ENCODE measurements around the gene VDR.
"Not testable (repeated sequence)": the region's sequence is repeated elsewhere in the genome, so short reads cannot be mapped to it uniquely, and the experiment has no call there.

Gene VDR

DNA sequence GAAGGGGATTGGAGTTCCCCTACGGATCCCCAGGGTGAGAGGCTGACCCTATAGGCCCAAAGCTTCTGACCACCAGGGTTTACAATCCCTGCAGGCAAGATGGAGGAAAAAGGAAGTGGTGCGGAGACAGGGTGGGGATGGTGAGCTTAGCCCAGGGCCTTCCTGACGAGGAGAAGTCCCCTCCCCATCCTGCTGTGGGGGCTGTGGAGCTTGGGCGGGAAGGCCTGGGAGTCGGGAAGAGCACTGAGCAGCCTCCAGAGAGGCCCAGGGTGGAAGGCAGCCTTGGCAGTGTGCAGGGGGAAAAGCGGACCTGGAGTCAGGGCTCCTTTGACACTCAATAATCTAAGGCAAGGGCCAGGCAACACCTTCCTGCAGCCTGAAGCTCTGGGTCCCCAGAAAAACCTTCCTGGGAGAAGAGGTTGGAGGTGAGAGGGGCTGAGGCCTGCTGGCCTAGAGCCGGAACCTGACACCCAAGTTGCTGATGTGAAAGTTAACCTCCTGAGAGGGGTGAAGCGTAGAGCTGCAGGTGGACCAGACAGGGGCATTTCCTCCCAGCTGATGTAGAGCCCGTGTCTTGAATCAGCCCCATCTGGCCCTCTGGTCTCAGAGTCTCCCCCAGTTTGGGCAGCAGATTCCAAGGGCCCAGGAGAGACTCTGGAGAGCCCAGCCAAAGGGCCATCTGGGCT is 91.1 kb downstream of the VDR start:
- Histone ChIP-seq H3K4me3 (peak overlapping the region; percentile 72), H3K27ac (peak overlapping the region; percentile 96 to 100)
- TF ChIP-seq, protein P1, sequence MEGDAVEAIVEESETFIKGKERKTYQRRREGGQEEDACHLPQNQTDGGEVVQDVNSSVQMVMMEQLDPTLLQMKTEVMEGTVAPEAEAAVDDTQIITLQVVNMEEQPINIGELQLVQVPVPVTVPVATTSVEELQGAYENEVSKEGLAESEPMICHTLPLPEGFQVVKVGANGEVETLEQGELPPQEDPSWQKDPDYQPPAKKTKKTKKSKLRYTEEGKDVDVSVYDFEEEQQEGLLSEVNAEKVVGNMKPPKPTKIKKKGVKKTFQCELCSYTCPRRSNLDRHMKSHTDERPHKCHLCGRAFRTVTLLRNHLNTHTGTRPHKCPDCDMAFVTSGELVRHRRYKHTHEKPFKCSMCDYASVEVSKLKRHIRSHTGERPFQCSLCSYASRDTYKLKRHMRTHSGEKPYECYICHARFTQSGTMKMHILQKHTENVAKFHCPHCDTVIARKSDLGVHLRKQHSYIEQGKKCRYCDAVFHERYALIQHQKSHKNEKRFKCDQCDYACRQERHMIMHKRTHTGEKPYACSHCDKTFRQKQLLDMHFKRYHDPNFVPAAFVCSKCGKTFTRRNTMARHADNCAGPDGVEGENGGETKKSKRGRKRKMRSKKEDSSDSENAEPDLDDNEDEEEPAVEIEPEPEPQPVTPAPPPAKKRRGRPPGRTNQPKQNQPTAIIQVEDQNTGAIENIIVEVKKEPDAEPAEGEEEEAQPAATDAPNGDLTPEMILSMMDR (IDR thresholded peaks at IDR 0.05), result no peak
- DNase-seq (ENCODE audit: low spot score), result no peak

DNA sequence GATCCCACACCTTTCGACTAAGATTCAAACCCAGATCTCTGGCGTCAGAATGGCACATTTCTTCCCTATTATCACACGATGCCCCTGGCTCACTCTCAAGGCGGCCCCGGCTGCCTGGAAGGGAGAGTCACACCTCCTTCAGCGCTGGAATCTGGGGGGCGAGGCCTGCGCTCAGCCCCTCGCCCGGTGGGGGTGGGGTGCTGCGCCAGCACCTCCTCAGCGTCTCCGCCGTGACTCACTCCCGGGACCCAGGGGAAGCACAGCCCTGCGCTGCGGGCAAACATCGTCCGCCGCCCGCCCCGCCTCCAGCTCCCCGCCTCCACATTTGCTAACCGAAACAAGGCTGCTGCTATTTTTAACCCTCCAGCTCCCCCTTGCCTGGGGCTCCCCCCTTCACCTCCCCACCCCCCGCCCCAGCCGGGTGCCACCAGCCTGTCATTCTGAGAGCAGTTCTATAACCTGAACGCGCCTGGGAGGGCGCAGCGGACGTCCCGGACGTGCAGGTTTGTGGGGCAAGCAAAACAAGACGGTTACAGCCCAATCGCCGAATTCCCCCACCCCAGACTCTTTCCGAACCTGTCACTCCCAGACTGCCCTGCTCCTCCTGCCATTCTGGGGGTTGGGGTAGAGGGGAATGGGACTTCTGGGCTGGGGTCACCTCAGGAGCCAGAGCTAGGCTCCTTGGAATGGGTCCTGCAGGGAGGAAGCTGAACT is 91.8 kb downstream of the VDR start:
- Histone ChIP-seq H3K4me3 (peak overlapping the region; percentile 72), H3K27ac (peak overlapping the region; percentile 96 to 100)
- TF ChIP-seq, protein P1 (IDR thresholded peaks at IDR 0.05), result no peak
- peak; percentile 97 for DNase-seq (ENCODE audit: low spot score)

DNA sequence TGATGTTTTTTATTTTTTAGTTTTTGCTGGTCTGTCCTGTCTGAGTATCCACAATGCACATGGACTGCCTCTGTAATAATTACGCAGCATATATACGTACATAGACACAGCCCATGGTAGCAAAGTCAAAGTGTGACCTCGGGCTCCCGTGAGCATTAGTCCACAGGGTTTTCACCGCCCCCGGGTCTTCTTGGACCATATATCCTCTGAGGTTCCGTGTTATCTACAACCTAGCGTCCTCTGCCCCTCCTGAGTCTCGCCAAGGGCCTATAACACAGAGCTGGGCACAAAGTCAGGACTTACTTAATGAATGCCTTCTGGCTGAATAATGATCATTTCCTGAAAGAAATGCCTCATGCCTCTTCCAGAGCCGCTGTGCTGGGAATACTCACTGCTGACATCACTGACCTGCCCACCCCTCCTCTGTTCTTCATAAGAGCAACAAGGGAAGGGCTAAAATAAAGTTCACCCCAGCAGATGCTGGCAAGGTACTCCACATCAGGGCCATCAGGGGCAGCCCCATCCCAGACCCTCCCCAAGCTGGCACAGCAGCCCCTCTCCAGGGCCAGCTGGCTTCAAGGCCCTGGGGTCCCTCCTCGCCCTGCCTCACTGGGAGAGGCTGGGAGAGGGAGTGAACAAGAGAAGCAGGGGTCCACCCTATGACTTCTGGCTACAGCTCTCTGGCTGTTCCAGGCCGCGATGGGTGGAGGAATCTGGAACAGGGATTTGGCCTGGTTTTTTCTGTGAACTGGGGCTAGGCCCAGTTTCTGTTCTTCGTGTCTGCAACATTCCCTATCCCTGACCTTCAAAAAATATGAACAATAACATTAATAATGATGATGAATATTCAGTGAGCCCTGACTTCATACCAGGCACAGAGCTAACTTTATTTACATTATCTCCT is 93.0 kb downstream of the VDR start:
- DNase-seq (ENCODE audit: low spot score), result peak; percentile 91
- peak overlapping the region; percentile 96 to 100 for H3K27ac ChIP-seq
- H3K4me3 ChIP-seq, result peak overlapping the region; percentile 72
- TF ChIP-seq, protein P1 (IDR thresholded peaks at IDR 0.05), result no peak

DNA sequence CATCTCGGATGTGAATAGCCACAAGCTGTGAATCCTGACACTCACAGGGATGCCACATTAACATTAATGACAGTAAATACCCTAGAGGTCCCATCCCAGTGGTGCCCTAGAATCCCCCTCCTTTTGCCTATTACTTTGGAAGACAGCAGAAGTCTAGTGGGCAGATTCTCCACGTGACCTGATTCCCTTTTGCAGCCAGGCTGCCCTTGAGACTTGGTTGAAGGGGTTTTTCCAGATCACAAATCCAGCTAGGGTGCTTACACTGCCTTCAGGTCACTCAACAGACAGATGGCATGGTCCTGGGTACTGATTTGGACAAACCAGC is 93.8 kb downstream of the VDR start:
- no peak for DNase-seq (ENCODE audit: low spot score)
- peak overlapping the region; percentile 96 to 100 for H3K27ac ChIP-seq
- peak overlapping the region; percentile 72 for H3K4me3 ChIP-seq
- TF ChIP-seq, protein P1 (IDR thresholded peaks at IDR 0.05), result no peak

DNA sequence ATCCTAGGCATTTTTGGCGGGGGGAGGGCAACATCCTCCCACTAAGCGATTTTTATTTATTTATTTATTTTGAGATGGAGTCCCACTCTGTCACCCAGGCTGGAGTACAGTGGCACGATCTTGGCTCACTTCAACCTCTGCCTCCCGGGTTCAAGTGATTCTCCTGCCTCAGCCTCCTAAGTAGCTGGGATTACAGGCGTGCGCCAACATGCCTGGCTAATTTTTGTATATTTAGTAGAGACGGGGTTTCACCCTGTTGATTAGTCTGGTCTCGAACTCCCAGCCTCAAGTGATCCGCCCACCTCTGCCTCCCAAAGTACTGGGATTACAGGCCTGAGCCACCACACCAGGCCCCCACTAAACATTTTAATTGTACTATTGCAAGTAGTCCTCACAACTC is 95.3 kb downstream of the VDR start:
- DNase-seq (ENCODE audit: low spot score); H3K4me3 ChIP-seq: not testable (repeated sequence)
- peak overlapping the region; percentile 96 to 100 for H3K27ac ChIP-seq

DNA sequence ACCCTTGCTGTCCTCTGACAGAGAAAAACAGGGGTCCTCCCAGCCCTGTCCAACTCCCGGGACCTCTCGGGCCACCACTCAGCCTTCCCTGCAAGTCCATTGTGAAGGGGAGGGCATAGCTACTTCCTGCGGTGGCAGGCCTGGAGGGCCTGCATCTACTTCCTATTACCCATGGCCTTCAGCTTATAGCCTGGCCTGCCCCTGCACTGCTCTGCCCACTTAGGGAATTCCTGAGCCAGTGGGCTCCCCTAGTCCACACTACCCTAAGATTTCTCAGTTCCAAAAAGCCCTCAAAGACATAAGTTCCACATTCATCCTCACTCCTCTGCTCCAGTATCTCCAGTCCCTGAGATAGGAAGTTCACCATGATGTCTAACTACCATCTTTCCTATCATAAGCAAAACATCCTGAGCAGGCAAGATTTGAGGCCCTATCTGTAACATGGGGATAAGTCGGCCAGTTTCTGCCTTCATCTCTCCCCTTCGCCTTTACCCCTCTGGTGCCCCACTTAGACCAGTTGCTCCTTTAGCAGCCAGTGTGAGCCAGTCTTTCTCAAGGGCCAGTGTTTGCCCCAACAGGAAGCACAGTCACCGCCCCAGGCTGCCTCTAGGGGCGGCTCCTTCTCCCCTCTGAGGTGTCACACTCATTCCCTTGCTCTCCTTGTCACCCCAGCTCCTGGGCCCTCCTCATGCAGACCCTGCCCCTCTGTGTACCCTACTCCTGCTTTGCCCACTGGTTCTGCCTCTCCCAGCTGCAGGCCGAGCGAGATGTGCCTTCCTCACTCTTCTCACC is 96.0 kb downstream of the VDR start:
- TF ChIP-seq, protein P1 (IDR thresholded peaks at IDR 0.05), result no peak
- DNase-seq (ENCODE audit: low spot score), result no peak
- Histone ChIP-seq H3K27ac (peak overlapping the region; percentile 96 to 100), H3K4me3 (peak overlapping the region; percentile 48)

All from coronary artery (tissue), 2 donors.